MV-4-11 (cell line): Measurements from ENCODE around the gene DYSF.
"Not testable (repeated sequence)": the region's sequence is repeated elsewhere in the genome, so short reads cannot be mapped to it uniquely, and the experiment has no call there.

Source experiments
- DNase-seq: peaks from one replicate; lab custom pipeline; 2025; lab: John Stamatoyannopoulos, UW

DYSF gene

DNA sequence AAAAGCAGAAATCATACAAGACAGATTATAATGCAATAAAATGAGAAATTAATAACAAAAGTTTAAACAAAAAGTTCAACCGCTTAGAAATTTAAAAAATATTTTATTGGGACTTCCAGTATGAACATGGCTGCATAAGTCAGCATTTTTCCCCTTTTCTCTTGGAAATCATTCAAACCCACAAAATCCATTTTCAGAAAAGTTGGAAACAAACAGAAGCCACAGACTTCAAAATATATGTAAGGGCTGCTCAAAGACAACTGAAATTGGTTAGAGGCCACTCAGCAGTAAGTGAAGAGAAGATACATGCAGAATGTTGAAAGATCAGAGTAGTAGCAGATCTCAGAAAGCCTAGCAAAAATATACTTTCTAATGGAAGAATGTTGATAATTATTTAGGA lies 194.0 kb downstream of the DYSF start:
- DNase-seq: no peak

DNA sequence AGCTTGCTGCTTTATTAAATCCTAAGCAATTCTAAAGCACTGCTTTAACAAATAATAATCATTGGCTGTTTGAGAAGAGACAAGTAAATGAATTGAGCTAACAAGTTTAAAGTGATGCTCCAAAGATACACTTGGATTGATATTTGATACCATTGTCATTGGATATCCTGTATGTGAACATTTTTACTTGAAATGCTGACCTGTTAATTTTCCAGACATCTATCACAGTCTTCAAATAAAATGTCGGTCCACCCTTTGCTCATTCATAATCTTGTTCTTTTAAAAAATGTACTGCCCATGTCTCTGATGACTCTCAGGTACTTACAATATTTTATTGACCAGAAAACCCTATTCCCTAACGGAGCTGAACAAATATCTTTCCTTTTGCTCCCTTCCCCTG lies 202.1 kb downstream of the DYSF start:
- no peak for DNase-seq

DNA sequence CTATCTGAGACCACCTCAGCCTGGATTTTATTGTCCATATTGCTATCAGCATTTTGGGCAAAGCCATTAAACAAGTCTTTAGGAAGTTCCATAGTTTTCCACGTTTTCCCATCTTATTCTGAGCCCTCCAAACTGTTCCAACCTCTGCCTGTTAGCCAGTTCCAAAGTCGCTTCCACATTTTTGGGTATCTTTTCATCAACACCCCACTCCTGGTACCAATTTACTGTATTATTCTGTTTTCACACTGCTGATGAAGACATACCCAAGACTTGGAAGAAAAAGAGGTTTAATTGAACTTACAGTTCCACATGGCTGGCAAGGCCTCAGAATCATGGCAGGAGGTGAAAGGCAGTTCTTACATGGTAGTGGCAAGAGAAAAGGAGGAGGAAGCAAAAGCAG lies 204.9 kb downstream of the DYSF start:
- not testable (repeated sequence) for DNase-seq

DNA sequence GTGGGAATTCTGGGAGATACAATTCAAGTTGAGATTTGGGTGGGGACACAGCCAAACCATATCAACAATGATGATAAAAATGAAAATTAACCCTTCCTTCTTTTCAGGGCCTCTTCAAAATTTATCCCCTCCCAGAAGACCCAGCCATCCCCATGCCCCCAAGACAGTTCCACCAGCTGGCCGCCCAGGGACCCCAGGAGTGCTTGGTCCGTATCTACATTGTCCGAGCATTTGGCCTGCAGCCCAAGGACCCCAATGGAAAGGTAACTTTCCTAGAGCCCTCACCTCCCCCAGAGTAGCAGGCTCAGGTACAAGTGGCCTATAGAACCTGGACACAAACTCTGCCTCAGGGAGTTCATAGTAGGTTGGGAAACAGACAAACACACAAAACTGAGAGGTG lies 205.4 kb downstream of the DYSF start:
- DNase-seq: no peak

DNA sequence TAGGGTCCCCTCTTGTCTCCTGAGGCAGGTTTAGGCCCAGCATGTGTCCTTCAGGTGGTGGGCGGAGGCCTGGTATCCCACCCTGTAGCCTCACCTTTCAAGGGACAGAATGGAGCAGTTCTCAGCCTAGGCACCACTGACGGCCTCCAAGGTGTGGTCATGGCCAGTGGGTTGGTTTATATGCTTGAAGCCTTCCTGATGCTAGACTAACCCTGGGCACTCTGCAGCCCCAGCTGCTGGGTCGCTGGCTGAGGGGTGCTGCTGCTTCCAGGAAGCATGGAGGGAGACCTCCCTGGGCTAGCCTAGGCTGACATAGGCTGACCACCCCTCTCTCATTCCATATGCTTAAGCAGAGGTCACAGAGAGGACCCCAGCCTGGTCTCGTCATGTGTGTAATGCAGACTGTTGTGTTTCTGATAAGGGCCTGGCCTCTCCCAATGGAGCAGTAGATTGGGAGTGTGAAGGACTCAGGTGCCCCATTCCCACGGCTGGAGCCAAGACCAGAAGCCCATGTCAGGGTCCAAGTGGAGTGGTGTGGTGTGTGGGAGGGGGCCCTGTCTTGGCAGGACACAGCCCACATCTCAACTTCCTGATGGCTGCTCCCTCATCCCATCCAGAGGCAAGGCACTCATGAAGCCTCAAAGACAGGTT lies 206.6 kb downstream of the DYSF start:
- DNase-seq: no peak

DNA sequence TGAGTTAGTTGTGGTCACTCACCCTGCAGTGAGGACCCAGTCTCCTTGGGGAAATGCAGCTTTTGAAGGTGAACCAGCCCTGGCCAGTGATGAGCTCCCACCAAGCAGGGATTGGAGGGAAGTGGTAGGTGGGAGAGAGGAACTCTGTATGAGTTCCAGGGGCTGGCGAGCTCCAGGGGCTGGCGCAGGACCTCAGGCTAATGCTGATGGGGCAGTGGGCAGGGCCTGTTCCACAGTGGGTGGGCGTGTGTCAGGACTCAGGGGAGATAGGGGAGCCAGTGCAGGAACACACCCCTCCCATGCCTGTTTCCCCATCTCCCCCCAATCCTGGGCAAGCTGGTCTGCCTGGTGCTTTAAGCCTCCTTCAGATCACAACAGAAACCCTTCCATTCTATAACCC lies 208.4 kb downstream of the DYSF start:
- DNase-seq: no peak

DNA sequence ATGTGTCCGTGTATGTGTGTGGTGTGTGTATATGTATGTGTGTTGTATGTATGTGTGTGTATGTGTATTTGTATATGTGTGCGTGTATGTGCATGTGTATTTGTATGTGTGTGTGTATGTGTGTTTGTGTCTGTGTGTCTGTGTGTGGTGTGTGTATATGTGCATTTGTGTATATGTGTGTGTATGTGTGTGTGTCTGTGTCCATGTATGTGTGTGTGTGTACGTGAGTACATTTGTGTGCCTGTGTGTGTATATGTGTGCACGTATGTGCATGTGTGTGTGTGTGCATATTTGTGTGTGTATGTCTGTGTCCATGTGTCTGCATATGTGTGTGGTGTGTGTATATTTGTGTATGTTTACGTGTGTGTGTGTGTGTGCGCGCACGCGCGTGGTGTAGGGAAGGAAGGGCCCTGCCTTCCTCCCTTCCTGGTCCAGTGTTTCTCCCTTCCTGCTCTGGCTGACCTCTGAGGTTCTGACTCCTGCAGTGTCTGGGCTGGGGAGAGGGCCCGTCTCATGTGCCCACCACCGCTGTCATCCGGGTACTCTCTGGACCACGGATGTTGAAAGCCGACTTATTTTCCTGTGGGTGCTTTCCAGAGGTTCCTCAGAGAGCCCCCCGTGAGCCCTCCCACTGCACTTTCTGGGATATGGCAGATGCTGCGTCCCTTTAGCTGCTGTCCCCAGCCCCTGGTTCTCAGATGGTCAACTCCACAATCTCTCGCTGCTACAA lies 209.5 kb downstream of the DYSF start:
- DNase-seq: no peak

DNA sequence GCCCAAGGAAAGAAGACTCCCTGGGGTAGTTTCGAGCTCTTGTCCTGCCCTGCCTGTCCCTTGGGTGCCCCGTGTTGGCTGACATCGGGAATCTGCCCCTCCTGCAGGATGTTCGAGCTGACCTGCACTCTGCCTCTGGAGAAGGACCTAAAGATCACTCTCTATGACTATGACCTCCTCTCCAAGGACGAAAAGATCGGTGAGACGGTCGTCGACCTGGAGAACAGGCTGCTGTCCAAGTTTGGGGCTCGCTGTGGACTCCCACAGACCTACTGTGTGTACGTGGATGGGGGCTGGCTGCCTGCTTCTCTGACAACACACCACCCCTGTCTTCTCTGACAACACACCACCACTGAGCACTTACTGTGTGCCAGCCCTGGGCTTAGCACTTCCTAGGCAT lies 210.8 kb downstream of the DYSF start:
- DNase-seq: no peak

DNA sequence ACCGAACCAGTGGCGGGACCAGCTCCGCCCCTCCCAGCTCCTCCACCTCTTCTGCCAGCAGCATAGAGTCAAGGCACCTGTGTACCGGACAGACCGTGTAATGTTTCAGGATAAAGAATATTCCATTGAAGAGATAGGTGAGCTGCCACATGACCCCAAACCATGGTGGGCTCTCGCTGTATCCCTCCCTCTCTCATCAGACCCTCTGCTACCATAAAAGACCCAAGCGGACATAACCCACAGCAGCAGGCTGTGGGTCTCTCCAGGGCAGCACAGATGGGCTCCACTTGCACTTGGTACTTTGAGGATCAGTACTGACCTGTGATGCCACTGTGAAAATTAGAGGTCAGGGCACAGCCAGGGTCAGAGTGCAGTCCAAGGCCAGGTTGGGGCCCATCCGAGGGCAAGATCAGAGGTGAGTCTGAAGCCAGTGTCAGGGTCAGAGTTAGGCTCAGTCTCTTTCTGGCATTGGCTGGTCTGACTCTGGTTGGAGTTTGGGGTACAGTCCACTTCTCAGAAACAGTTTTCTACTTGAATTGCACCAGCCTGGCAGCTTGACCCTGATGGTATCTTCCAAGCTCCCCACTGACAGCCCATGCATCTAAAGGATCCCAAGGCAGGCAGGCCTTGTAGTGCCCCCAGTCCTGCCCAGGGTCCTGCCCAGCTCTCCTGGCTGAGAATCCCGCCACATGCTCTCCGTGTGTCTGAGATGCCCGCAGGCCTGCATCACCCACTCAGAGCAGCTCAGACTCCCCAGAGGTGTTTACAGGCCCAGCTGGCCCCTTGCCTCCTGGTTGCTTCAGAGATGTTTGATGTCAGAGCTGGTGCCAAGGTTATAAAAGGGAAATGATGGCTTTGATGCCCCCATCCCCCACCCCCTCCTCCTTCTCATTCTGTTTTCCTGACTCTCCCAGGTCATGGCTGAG lies 212.1 kb downstream of the DYSF start:
- DNase-seq: no peak

DNA sequence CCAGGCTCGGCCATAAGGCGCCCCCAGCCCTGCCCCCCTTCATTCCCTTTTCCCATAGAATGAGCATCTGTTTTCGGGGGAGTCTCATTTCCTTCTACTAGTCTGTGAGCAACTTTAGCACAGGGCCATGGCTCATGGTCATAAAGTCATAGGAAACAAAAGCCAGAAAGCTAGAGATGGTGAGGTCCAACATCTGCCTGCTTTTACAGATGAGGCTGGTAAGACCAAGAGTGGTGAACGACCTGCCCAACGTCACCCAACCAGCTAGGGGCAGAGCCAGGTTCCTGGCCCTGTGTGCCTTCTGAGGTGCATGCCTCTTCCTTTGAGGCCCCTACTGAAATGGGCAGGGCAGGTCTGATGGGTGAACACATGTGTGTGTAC lies 212.7 kb downstream of the DYSF start:
- no peak for DNase-seq

DNA sequence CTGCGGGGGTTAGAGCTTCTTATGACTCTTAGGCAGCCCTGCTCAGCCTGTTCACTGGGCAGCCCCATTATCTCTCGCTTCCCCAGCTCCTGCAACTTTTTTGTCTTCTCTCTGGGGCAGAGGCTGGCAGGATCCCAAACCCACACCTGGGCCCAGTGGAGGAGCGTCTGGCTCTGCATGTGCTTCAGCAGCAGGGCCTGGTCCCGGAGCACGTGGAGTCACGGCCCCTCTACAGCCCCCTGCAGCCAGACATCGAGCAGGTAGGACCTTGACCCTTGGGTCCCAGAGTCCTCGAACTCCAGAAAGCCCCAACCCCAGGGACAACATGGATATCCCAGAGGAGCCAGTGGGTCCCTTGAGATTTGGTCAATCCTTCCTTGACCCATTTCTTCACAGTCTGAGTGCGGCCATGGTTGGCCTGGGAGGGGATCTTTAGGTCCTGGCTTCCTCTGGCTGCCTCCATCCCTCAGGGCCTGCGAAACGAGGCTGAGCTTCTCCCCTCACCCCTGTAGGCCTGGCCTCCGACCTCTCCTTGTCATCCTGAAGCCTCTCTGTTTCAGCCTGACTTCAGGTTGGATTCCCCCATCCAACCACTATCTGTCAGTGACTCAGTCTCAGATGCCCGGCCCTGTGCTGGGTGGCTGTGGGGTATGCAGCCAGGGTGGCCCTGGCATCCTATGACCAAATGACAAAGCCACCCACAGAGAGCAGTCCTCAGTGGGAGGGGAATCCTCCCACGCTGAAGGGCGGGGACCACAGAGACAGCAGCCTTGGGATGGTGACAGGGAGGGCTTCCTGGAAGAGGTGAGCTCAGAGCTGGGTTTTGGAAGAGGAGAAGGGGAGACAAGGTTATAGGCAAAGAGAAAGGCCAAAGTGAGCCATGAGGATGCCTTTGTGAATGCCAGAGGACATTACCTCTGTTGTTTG lies 214.2 kb downstream of the DYSF start:
- DNase-seq: no peak

DNA sequence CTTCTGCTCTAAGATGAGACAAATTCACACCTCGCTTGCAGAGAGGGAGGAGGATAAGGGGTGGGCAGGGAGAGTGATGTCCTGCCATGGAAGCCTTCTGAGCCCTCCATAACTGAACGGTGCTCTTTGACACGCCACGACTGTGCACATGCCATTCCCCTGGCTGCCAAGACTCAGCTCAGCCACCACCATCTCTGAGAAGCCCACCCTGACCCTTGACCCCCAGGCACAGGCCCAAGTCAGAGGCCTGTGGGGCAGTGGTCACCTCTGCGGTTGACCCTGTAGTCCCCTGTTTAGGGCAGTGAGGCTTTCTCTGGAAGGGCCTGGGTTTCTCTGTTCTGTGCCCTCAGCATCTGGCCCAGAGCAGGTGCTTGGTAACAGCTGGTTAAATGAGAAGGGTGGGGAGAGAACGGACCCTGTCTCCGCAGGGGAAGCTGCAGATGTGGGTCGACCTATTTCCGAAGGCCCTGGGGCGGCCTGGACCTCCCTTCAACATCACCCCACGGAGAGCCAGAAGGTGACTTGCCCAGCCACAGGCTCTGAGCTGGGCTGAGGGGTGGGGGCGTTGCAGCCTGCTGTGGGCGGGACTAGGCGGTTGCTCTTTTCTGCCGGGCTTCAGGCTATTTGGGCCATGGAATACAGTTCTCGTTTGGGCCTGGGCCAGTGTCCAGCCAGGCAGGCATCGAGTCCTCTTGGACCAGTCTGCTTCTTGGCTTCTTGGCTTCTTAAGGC lies 215.1 kb downstream of the DYSF start:
- no peak for DNase-seq

DNA sequence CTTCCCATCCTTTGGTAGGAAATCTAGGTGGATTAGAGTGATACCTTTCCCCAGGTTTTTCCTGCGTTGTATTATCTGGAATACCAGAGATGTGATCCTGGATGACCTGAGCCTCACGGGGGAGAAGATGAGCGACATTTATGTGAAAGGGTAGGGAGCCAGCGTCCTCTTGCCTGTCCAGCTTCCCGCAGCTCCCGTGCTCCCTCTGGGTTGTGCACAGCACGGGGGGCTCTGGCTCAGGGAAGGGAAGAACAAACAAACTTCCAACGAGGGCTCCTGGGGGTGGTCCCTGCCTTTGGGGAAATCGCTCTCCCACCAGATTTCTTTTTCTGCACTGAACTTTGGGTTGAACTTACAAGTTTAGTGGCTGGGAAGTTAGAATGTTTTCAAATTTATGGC lies 215.7 kb downstream of the DYSF start:
- DNase-seq: no peak

DNA sequence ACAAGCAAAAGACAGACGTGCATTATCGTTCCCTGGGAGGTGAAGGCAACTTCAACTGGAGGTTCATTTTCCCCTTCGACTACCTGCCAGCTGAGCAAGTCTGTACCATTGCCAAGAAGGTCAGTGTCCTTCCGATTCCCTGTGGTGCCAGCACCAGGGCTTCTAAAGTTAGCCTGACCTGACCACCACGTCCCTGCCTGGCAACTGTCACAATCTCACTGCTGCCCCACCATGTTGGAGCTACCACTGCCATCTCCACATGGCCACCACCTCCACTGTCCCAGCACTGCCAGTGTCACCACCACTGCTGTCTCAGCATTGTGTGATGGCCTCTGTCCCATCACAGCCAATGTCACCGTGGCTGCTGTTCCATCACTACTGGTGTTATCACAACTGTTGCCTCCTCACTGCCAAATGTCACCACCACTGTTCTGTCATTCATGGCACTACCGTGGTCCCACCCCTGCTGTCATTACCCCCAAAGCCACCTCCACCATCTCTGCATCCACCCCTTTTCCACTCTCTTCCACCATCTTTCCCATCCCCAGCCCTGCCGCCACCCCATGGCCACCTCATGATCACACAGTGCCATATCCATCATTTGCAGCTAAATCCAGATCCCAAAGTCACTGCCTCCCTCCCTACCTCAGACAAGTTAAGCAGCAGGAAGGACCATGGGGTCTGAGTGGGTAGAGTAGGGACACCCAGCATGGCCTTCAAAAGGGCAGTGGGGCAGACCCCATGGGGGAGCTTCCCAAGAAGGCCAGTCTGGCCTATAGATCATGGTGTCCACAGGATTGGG lies 216.5 kb downstream of the DYSF start:
- no peak for DNase-seq

DNA sequence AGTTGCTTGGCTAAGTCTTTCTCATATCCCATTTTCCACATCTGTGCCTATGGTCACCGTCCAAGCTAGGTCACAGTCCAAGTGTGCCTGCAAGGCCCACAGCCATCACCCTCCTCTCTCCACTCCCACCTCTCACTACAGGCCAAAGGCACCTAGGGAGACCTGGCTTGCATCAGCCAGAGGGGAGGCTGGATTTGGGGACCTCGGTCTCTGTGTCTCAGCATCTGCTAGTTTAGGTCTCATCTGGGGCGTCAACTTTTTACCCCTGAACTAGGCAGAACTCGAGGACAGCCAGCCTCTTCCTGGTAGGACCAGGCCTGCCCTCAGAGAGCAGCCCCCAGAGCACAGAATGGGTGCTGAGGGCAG lies 217.1 kb downstream of the DYSF start:
- DNase-seq: no peak

DNA sequence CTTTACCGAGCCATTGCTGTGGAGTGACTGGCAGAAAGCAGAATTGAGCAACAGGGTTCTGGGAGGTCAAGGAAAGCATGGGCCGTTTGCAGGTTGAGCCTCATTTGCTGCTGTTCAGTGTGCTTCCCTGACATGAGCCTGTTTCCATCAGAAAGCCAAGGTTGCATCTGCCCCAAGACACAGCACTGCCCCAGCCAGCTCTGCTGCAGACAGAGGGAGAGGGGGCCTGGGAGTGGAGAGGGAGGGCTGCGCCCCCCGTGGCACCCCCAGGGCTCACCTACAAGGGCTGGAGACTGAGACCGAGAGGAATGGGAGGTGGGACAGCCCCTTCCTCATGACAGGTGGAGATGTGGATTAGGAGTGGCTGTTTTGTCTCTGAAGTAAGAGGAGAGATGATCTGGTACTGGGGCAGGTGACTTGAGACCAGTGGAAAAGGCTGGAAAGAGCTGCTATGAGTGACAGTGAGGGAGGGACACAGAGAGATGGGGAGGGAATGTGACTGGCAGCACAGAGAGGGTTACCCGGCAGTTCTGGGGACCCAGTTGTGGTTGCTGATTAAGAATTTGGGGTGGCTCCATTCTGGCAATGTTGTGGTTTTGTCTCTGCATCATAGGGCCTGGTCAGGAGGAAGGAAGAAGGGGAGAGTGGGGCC lies 218.0 kb downstream of the DYSF start:
- no peak for DNase-seq

DNA sequence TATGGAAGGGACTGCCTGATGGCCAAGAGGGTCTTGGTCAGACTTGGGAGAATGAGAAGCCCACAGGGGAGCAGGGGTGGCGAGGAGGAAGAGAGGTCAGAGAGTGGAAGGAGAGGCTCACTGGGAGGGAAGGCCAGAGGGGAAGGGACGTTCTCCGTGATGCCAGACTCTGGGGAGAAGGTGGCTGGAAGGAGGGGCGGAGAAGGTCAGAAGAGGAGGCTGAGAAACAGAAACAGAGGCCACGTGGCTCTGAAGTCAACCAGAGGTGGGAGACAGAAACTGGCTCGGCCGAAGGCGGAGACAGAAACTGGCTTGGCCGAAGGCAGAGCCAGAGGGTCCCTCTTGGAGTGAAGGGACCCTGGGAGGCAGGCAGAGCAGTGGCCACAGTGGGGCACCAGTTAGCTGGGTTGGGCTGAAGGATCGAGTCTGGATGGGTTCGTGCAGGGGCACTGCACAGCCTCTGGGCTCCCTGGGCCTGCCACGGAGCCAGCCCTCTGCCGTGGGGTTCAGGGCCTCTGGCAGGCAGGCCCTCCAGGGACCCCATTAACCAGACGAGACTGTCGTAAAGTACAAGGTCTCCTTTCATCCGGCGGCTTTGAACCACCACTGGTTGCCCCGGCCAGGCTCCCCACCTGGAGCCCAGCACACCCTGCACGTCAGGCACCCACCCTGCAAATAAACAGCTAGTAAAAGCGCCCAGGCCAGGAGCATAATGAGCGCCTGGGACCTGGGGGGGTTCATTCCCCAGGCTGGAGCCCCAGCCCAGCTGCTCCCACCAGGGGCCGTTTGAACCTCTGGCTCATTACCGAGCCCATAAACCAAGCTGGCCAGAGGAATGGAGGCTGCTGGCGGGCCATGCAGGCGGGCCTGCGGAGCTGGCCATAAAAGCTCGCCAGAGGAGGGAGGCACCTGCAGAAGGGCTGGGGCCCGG lies 218.8 kb downstream of the DYSF start:
- no peak for DNase-seq
